Tibial artery (tissue), 4 donors: ENCODE results near the gene KRTAP6-1.

ENCODE experiments used
- DNase-seq, 2 donors: peaks; one replicate each; pipeline ENCODE4 v3.0.0-alpha.2; 2019
- H3K27ac ChIP-seq, 2 donors: fragments of 200-600 bp; sonication (generic) in 1 of 2; 1 replicate in 1 of 2; 2 replicates in 1 of 2; pipeline ENCODE4 v1.5.1; 2018 to 2019; ENCODE audit warnings: mild to moderate bottlenecking in 1 of 2
- H3K27me3 ChIP-seq, 2 donors: fragments of 200-600 bp; sonication (generic) in 1 of 2; one replicate each; pipeline versions ENCODE4 v1.5.1 to v1.6.0; 2016 to 2019
- H3K36me3 ChIP-seq, 3 donors: fragments of 200-600 bp; sonication (generic) in 2 of 3; one replicate each; pipeline ENCODE4 v1.5.1; 2016 to 2019; ENCODE audit warnings: mild to moderate bottlenecking in 2 of 3
- H3K4me1 ChIP-seq, 4 donors: fragments of 200-600 bp; sonication (generic) in 2 of 4; 1 replicate in 3 of 4; 2 replicates in 1 of 4; pipeline ENCODE4 v1.5.1; 2016 to 2019
- H3K4me3 ChIP-seq, 2 donors: fragments of 200-600 bp; sonication (generic) in 1 of 2; 1 replicate in 1 of 2; 2 replicates in 1 of 2; pipeline ENCODE4 v1.5.1; 2018 to 2019; ENCODE audit warnings: mild to moderate bottlenecking in 2 of 2
- H3K9me3 ChIP-seq, 3 donors: fragments of 200-600 bp; sonication (generic) in 1 of 3; one replicate each; pipeline ENCODE4 v1.5.1; 2016 to 2019
- CTCF ChIP-seq, 2 experiments: fragments of 200-600 bp in 1 of 2; fragments of 450-650 bp in 1 of 2; IDR thresholded peaks; one replicate each; pipeline ENCODE4 v1.5.1; 2017 to 2019; ENCODE audit warnings: antibody characterized with exemption in 2 of 2, mild to moderate bottlenecking in 1 of 2, moderate library complexity in 1 of 2
- intact Hi-C: fragments of 100-400 bp; cut with DNase I; formaldehyde crosslinking; loops from one replicate; pipeline ENCODE4 v1.15.0; 2023; ENCODE audit warnings: low total_unique reads

The KRTAP6-1 gene

DNA sequence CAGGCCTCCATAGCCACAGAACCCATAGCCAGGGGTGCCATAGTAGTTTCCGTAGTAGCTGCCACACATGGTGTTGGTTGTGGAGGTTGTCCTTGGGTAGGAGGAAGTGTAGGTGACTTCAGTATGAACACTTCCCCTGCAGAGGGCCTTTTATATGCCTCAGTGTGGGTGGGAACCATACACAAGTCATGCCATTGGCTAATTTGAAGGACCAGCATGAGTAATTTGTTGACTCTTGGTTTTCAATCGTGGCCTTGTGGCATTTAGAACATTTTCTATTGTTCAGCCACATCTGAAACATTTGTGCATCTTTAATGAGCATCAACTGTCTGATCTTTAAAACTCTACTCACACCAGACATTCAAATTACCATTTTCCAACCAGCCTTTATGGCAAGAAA lies at the start of gene KRTAP6-1:
TSS of gene KRTAP6-1 (minus strand) at position 95 of the 400 bp plus-strand sequence. CDS start at position 69, 26 bp downstream.
- no peak within 1 kb of the TSS for H3K4me3 ChIP-seq
- no peaks in the 10 kb centered on the region for H3K4me1 ChIP-seq
- DNase-seq = no peak
- H3K9me3 ChIP-seq = no peaks in the 10 kb centered on the region
- H3K27me3 ChIP-seq = no peaks in the 10 kb centered on the region
- H3K27ac ChIP-seq = no peak within 1 kb of the TSS
- H3K36me3 ChIP-seq = no peaks in the 10 kb centered on the region
- no peak for TF ChIP-seq CTCF (IDR thresholded peaks at IDR 0.05)
- intact Hi-C loops = no loop called here

GRCh38 chr21:30652891-30653290 lies 39.2 kb upstream of the KRTAP6-1 start:
- H3K4me1 ChIP-seq = no peaks in the 10 kb centered on the region
- H3K36me3 ChIP-seq = no peaks in the 10 kb centered on the region
- no peak for TF ChIP-seq CTCF (IDR thresholded peaks at IDR 0.05)
- intact Hi-C loops = no loop called here
- H3K27me3 ChIP-seq = no peaks in the 10 kb centered on the region
- H3K4me3 ChIP-seq = no peak overlapping the region
- no peaks in the 10 kb centered on the region for H3K9me3 ChIP-seq
- H3K27ac ChIP-seq = no peak overlapping the region
- DNase-seq = no peak

- Histone ChIP-seq H3K27ac (no peak overlapping the region), H3K27me3 (no peaks in the 10 kb centered on the region), H3K4me1 (no peaks in the 10 kb centered on the region), H3K36me3 (no peaks in the 10 kb centered on the region), H3K4me3 (no peak overlapping the region), H3K9me3 (no peaks in the 10 kb centered on the region)
- intact Hi-C loops = no loop called here
- no peak for DNase-seq
- no peak for TF ChIP-seq CTCF (IDR thresholded peaks at IDR 0.05)
Observed at GRCh38 chr21:30646904-30647414, 33.2 kb upstream of the KRTAP6-1 start.

DNA sequence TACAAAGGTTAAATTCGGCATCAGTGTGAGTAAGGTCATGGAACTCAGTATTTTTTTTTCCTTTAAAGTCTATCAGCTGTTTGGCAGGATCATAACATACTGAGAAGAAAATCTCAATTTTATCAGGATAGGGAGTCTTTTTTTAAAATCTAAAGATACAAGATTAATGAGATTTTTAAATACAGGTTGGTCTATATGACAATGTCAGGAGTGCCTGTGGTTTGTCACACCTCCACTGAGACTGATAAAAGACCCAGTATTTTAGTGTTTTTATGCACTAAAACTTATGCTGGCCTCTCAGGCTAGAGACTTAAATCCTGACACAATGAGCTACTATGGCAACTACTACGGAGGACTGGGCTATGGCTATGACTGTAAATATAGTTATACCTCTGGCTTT lies 28.8 kb upstream of the KRTAP6-1 start, which contains the start of gene KRTAP20-3:
TSS of gene KRTAP20-3 (plus strand) at position 301 of the 400 bp plus-strand sequence.
- Histone ChIP-seq H3K4me3 (no peak within 1 kb of the TSS), H3K27me3 (no peaks in the 10 kb centered on the region), H3K4me1 (no peaks in the 10 kb centered on the region), H3K36me3 (no peaks in the 10 kb centered on the region), H3K9me3 (no peaks in the 10 kb centered on the region), H3K27ac (no peak within 1 kb of the TSS)
- intact Hi-C loops = no loop called here
- TF ChIP-seq CTCF (IDR thresholded peaks at IDR 0.05) = no peak
- no peak for DNase-seq

DNA sequence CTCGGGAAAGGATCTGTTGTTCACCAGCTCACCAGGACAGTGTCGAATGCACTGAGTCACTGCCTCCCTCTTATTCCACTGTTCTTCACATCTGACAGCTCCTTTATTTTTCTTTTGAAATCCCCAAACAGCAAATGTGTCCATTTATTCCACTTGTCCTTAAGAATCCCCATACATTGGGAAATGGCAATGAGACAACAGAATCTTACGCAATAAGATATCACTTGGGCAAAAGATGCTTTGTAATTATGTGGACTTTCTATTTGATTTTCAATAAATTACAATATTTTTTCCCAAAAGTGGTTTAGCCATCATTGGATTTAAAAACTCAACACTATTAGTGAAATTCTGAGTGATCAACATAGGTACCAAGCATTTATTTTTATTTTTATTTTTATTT lies 25.0 kb upstream of the KRTAP6-1 start:
- no peak for TF ChIP-seq CTCF (IDR thresholded peaks at IDR 0.05)
- Histone ChIP-seq H3K9me3 (no peaks in the 10 kb centered on the region), H3K27me3 (no peaks in the 10 kb centered on the region), H3K4me1 (no peaks in the 10 kb centered on the region), H3K36me3 (no peaks in the 10 kb centered on the region), H3K4me3 (no peak overlapping the region), H3K27ac (no peak overlapping the region)
- intact Hi-C loops = no loop called here
- DNase-seq = no peak

- DNase-seq = no peak
- Histone ChIP-seq H3K4me1 (no peaks in the 10 kb centered on the region), H3K27me3 (no peaks in the 10 kb centered on the region), H3K36me3 (no peaks in the 10 kb centered on the region), H3K27ac (no peak within 1 kb of the TSS), H3K4me3 (no peak within 1 kb of the TSS), H3K9me3 (no peaks in the 10 kb centered on the region)
- intact Hi-C loops = no loop called here
- no peak for TF ChIP-seq CTCF (IDR thresholded peaks at IDR 0.05)
Observed at GRCh38 chr21:30634906-30635305, 21.2 kb upstream of the KRTAP6-1 start, which contains the start of gene KRTAP20-2. Gene KRTAP20-2, plus strand, starts transcription at chr21:30635206. Its CDS starts 58 bp downstream, at chr21:30635264.
